Panc1 (cell line): Measurements from ENCODE around the gene HCN3.

Experiments
- POLR2AphosphoS5 ChIP-seq: IDR thresholded peaks from 2 replicates; pipeline ENCODE4 v1.6.1; 2012; ENCODE audit warnings: mild to moderate bottlenecking, low read depth, low read length, moderate library complexity
- SIN3A ChIP-seq: IDR thresholded peaks from 2 replicates; pipeline ENCODE4 v1.6.1; 2012; ENCODE audit warnings: low read depth, mild to moderate bottlenecking, low read length, moderate library complexity, borderline replicate concordance; ENCODE audit not compliant: insufficient read depth
- TCF7L2 ChIP-seq: IDR thresholded peaks from 2 replicates; pipeline ENCODE4 v1.6.1; 2011; ENCODE audit warnings: mild to moderate bottlenecking, low read depth, low read length, inconsistent platforms
- TF ChIP-seq, protein P1 (sequence below): fragments of 450-650 bp; IDR thresholded peaks from 2 replicates; pipeline ENCODE4 v1.5.1; 2017; ENCODE audit warnings: mild to moderate bottlenecking
- TF ChIP-seq, protein P2 (sequence below), 2 experiments: IDR thresholded peaks; 2 replicates each; pipeline ENCODE4 v1.6.1; 2011 to 2012; ENCODE audit warnings: low read depth in 2 of 2, control low read depth in 1 of 2, low read length in 1 of 2, mild to moderate bottlenecking in 1 of 2, moderate library complexity in 1 of 2; ENCODE audit not compliant: insufficient read depth in 1 of 2

DNA sequence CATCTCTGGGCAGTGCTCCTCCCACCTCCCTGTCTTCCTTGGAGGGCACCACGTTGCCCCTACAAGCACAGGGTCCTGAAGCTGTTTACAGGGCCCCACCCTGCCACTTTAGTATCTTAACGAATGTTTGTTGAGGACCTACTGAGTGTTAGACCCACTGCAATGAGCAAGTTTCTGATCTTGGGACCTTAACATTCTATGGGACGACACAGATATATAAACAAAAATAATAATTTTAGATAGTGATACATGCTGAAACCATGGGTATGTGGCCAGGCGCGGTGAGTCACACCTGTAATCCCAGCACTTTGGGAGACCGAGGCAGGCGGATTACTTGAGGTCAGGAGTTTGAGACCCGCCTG, 32.1 kb upstream of the HCN3 start:
- TF ChIP-seq, protein P1, sequence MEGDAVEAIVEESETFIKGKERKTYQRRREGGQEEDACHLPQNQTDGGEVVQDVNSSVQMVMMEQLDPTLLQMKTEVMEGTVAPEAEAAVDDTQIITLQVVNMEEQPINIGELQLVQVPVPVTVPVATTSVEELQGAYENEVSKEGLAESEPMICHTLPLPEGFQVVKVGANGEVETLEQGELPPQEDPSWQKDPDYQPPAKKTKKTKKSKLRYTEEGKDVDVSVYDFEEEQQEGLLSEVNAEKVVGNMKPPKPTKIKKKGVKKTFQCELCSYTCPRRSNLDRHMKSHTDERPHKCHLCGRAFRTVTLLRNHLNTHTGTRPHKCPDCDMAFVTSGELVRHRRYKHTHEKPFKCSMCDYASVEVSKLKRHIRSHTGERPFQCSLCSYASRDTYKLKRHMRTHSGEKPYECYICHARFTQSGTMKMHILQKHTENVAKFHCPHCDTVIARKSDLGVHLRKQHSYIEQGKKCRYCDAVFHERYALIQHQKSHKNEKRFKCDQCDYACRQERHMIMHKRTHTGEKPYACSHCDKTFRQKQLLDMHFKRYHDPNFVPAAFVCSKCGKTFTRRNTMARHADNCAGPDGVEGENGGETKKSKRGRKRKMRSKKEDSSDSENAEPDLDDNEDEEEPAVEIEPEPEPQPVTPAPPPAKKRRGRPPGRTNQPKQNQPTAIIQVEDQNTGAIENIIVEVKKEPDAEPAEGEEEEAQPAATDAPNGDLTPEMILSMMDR = no peak
- TF ChIP-seq POLR2AphosphoS5 = no peak
- TF ChIP-seq, protein P2, sequence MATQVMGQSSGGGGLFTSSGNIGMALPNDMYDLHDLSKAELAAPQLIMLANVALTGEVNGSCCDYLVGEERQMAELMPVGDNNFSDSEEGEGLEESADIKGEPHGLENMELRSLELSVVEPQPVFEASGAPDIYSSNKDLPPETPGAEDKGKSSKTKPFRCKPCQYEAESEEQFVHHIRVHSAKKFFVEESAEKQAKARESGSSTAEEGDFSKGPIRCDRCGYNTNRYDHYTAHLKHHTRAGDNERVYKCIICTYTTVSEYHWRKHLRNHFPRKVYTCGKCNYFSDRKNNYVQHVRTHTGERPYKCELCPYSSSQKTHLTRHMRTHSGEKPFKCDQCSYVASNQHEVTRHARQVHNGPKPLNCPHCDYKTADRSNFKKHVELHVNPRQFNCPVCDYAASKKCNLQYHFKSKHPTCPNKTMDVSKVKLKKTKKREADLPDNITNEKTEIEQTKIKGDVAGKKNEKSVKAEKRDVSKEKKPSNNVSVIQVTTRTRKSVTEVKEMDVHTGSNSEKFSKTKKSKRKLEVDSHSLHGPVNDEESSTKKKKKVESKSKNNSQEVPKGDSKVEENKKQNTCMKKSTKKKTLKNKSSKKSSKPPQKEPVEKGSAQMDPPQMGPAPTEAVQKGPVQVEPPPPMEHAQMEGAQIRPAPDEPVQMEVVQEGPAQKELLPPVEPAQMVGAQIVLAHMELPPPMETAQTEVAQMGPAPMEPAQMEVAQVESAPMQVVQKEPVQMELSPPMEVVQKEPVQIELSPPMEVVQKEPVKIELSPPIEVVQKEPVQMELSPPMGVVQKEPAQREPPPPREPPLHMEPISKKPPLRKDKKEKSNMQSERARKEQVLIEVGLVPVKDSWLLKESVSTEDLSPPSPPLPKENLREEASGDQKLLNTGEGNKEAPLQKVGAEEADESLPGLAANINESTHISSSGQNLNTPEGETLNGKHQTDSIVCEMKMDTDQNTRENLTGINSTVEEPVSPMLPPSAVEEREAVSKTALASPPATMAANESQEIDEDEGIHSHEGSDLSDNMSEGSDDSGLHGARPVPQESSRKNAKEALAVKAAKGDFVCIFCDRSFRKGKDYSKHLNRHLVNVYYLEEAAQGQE (IDR thresholded peaks at IDR 0.05; ENCODE audit: insufficient read depth in 1 of 2, low read depth in 2 of 2, low read length in 1 of 2) = no peak
- no peak for TF ChIP-seq TCF7L2
- no peak for TF ChIP-seq SIN3A
